ENCODE measurements around the gene FHOD3. TPM values are rescaled to one million over a fixed set of nuclear protein-coding genes. Genes with fewer than 3 reads are reported as not detected.

The FHOD3 gene
- total and polyA plus RNA-seq, 7 donors, result 5.4 to 98.2 (median 20.2) TPM

DNA sequence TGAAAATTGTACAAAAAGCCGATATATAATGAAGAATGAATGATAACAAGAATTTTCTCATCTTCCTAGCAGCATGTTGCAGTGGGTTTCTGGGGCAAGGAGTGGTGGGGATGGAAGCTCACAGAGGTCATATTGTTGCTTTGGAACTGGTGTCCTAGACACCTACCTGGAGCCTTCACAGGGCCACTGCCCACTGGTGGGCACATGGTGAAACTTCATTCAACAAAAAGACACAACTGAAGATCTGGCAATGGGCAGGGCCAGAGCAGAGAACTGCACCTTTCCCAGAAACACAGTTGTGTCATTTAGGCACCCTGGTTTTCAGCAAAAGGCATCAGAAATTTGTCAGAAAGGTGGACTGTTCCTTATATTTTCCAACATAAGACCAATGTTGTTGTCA is 115.3 kb downstream of the FHOD3 start:
- no peaks in the 10 kb centered on the region for H3K27me3 ChIP-seq (ENCODE audit: insufficient read depth in 3 of 3, low read length in 2 of 3)
- ATAC-seq (peak; percentile 37 to 68 (median 58)), DNase-seq (no peak)
- no peaks in the 10 kb centered on the region for H3K9me3 ChIP-seq
- WGBS, 3 donors, result 90 to 98% (median 95%) methylated on average over 1 of the region's 1 CpG
- peak; percentile 20 for TF ChIP-seq CTCF (IDR thresholded peaks at IDR 0.05)
- H3K27ac ChIP-seq, result no peak overlapping the region
- no peaks in the 10 kb centered on the region for H3K36me3 ChIP-seq (ENCODE audit: insufficient read depth in 1 of 2, low read depth in 1 of 2)
- H3K4me1 ChIP-seq, result peaks cover 9% of the 10 kb centered on the region
- H3K4me3 ChIP-seq, result no peak overlapping the region
- intact Hi-C loops (cut with DNase I), result no loop called here

DNA sequence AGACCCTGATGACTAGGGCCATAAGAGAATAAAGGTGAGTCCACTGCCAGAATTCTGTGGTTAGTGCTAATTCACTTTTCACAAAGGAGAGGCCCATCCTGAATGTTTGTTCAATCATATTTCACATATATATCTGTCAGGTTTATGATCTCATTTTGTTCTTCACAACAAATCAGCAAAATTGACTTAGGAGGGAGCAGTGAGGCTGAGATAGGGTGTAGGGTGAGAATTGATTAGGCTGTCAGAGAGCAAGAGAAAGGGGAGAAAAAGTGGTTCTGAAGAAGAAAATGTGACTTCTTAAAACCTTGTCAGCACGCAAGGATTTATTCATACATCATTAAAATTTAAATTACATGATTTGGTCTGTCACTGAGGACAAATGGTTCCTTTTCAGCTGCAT is 117.7 kb downstream of the FHOD3 start:
- Histone ChIP-seq H3K4me3 (no peak overlapping the region), H3K9me3 (no peaks in the 10 kb centered on the region), H3K36me3 (ENCODE audit: insufficient read depth in 1 of 2, low read depth in 1 of 2) (no peaks in the 10 kb centered on the region), H3K27ac (no peak overlapping the region), H3K4me1 (peaks cover 22% of the 10 kb centered on the region), H3K27me3 (ENCODE audit: insufficient read depth in 3 of 3, low read length in 2 of 3) (no peaks in the 10 kb centered on the region)
- ATAC-seq (no peak), DNase-seq (no peak)
- TF ChIP-seq CTCF (IDR thresholded peaks at IDR 0.05), result no peak
- 82 to 88% (median 82%) methylated on average over 1 of the region's 1 CpG for WGBS, 3 donors
- intact Hi-C loops (cut with DNase I), result no loop called here

GRCh38 chr18:36415625-36416024 is 118.1 kb downstream of the FHOD3 start:
- TF ChIP-seq CTCF (IDR thresholded peaks at IDR 0.05), result no peak
- Histone ChIP-seq H3K27ac (no peak overlapping the region), H3K4me1 (peaks cover 26% of the 10 kb centered on the region), H3K27me3 (ENCODE audit: insufficient read depth in 3 of 3, low read length in 2 of 3) (no peaks in the 10 kb centered on the region), H3K4me3 (no peak overlapping the region), H3K9me3 (no peaks in the 10 kb centered on the region), H3K36me3 (ENCODE audit: insufficient read depth in 1 of 2, low read depth in 1 of 2) (no peaks in the 10 kb centered on the region)
- no peak for ATAC-seq
- no peak for DNase-seq
- 36 to 49% (median 38%) methylated on average over 2 of the region's 2 CpGs for WGBS, 3 donors
- intact Hi-C loops (cut with DNase I), result no loop called here

DNA sequence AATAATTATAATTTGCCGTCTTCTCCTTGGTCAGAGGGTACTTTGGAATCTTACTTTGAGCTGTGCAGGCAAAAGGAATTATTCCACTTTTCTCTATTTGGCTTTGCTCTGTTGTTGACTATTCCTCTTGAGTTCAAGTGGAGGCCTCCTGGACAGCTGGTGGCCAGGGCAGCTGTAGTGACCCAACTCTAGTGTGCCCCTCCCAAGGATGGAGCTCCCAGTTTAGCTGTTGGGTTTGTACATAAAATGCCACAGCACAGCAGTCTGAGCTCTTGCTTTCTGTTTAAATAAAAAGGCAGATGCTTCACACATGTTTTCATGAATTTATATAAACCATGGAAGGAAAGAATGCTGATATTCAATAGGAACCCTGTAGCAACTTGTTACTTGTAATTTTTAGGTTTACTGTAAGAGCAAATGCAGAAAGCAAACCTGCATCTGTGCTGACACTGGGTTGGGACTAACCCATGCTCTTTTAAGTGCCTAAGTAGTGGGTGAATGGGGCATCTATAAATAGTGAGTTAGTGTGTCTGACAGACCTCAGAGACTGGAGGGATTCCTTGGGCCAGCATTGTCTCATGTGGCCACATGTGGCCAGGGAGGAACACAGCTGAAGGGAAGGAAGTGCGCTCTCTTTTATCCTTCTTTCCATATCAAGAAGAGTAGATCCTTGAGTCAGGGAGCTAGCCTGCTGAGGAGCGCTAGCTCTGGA is 121.8 kb downstream of the FHOD3 start:
- DNase-seq (no peak), ATAC-seq (peak; percentile 76 to 88 (median 83))
- Histone ChIP-seq H3K4me1 (peaks cover 38% of the 10 kb centered on the region), H3K9me3 (no peaks in the 10 kb centered on the region), H3K36me3 (ENCODE audit: insufficient read depth in 1 of 2, low read depth in 1 of 2) (no peaks in the 10 kb centered on the region), H3K4me3 (peak overlapping the region; percentile 42), H3K27me3 (ENCODE audit: insufficient read depth in 3 of 3, low read length in 2 of 3) (no peaks in the 10 kb centered on the region), H3K27ac (peak overlapping the region; percentile 97)
- intact Hi-C loops (cut with DNase I), result no loop called here
- WGBS, 3 donors, result 57 to 82% (median 68%) methylated on average over 3 of the region's 3 CpGs
- no peak for TF ChIP-seq CTCF (IDR thresholded peaks at IDR 0.05)
